Activated CD8-positive, alpha-beta memory T cell treated with anti-CD3 and anti-CD28 coated beads, Interleukin-2, amount 10 ng/mL, durations not matched to agents 7 days and 5 days (primary cell): ENCODE measurements around the gene CES2. TPM values are rescaled to one million over a fixed set of nuclear protein-coding genes. Genes with fewer than 3 reads are reported as not detected.

Experiments used
- total RNA-seq, 2 experiments: library from RNA; stranded (reverse); gene quantifications; one replicate each; pipeline ENCODE4 v1.2.3, GENCODE V29; 2021

CES2 gene
- total RNA-seq, 2 experiments from 2014 or later, result 34.1 to 35.5 TPM

Other genes starting within 250 kb of the CES2 start
- 1 to 10 TPM; 1.1 to 1.2 TPM for gene CMTM4, start 238.8 kb upstream of the CES2 start, total RNA-seq
- gene DYNC1LI2, start 183.9 kb upstream of the CES2 start, total RNA-seq, result 10 to 100 TPM; 71.6 to 81.0 TPM
- under 1 TPM in 1 of 2 experiments, not detected in 1; 0.47 TPM for gene TERB1, start 133.9 kb upstream of the CES2 start, total RNA-seq
- gene NAE1, start 104.5 kb upstream of the CES2 start, total RNA-seq, result 10 to 100 TPM; 81.1 to 88.5 TPM
- gene CA7, start 91.1 kb upstream of the CES2 start, total RNA-seq, result not detected
- 10 to 100 TPM; 29.2 to 33.3 TPM for gene PDP2, start 55.0 kb upstream of the CES2 start, total RNA-seq
- gene CDH16, start 16.6 kb upstream of the CES2 start, total RNA-seq, result not detected
- 1 to 10 TPM in 1 of 2 experiments, under 1 TPM in 1; 0.55 to 2.5 TPM for gene RRAD, start 10.0 kb upstream of the CES2 start, total RNA-seq
- gene CIAO2B, start 1.1 kb upstream of the CES2 start, total RNA-seq, result 100 to 1,000 TPM; 124 to 131 TPM
- 1 to 10 TPM; 2.3 to 4.5 TPM for gene CES3, start 25.8 kb downstream of the CES2 start, total RNA-seq
- gene CES4A, start 53.1 kb downstream of the CES2 start, total RNA-seq, result 10 to 100 TPM in 1 of 2 experiments, 1 to 10 TPM in 1; 8.1 to 11.7 TPM
- 100 to 1,000 TPM; 180 to 196 TPM for gene CBFB, start 93.6 kb downstream of the CES2 start, total RNA-seq
- gene PHAF1, start 174.4 kb downstream of the CES2 start, total RNA-seq, result 10 to 100 TPM; 14.2 to 15.2 TPM
- gene B3GNT9, start 215.5 kb downstream of the CES2 start, total RNA-seq, result 1 to 10 TPM; 5.6 to 7.9 TPM
- gene TRADD, start 224.4 kb downstream of the CES2 start, total RNA-seq, result 10 to 100 TPM; 36.4 to 52.6 TPM
- 10 to 100 TPM; 15.7 to 24.5 TPM for gene FBXL8, start 224.4 kb downstream of the CES2 start, total RNA-seq
- gene HSF4, start 229.2 kb downstream of the CES2 start, total RNA-seq, result 10 to 100 TPM; 15.0 to 43.7 TPM
- gene NOL3, start 235.0 kb downstream of the CES2 start, total RNA-seq, result 10 to 100 TPM in 1 of 2 experiments, 1 to 10 TPM in 1; 3.3 to 10.3 TPM
- 10 to 100 TPM; 38.6 to 56.0 TPM for gene MATCAP1, start 248.4 kb downstream of the CES2 start, total RNA-seq